Activated CD4-positive, alpha-beta T cell treated with anti-CD3 and anti-CD28 coated beads for 1 hour (primary cell): ENCODE results near the gene ISYNA1.

ENCODE experiments used
- DNase-seq: peaks from one replicate; pipeline ENCODE4 v3.0.0-alpha.2; 2020

Gene ISYNA1

GRCh38 chr19:18430417-18431144, 7.4 kb downstream of the ISYNA1 start:
- no peak for DNase-seq

- no peak for DNase-seq
Observed at GRCh38 chr19:18429717-18430416, 8.1 kb downstream of the ISYNA1 start.

GRCh38 chr19:18428787-18429674, 8.9 kb downstream of the ISYNA1 start:
- peak; percentile 70 for DNase-seq

GRCh38 chr19:18428173-18428786, 9.7 kb downstream of the ISYNA1 start:
- no peak for DNase-seq

GRCh38 chr19:18427743-18428113, 10.2 kb downstream of the ISYNA1 start:
- DNase-seq, result no peak

- DNase-seq, result no peak
Observed at GRCh38 chr19:18427080-18427742, 10.7 kb downstream of the ISYNA1 start.

- no peak for DNase-seq
Observed at GRCh38 chr19:18426416-18426767, 11.5 kb downstream of the ISYNA1 start.

- no peak for DNase-seq
Observed at GRCh38 chr19:18425515-18426415, 12.2 kb downstream of the ISYNA1 start.

- no peak for DNase-seq
Observed at GRCh38 chr19:18424890-18425514, 12.9 kb downstream of the ISYNA1 start.

- no peak for DNase-seq
Observed at GRCh38 chr19:18424122-18424889, 13.6 kb downstream of the ISYNA1 start.

- no peak for DNase-seq
Observed at GRCh38 chr19:18423258-18424020, 14.5 kb downstream of the ISYNA1 start.

GRCh38 chr19:18422530-18423191, 15.3 kb downstream of the ISYNA1 start:
- no peak for DNase-seq

- DNase-seq, result no peak
Observed at GRCh38 chr19:18421371-18421959, 16.5 kb downstream of the ISYNA1 start.

- no peak for DNase-seq
Observed at GRCh38 chr19:18420930-18421329, 17.0 kb downstream of the ISYNA1 start.

GRCh38 chr19:18419699-18420460, 18.1 kb downstream of the ISYNA1 start:
- no peak for DNase-seq

- peak; percentile 48 for DNase-seq
Observed at GRCh38 chr19:18419195-18419698, 18.7 kb downstream of the ISYNA1 start, which contains the start of gene SSBP4. Gene SSBP4 (plus strand): TSS chr19:18419398. CDS start chr19:18419649, 251 bp downstream.

GRCh38 chr19:18418483-18419194, 19.3 kb downstream of the ISYNA1 start:
- no peak for DNase-seq
